ENCODE measurements around the gene KCND3. TPM values are rescaled to one million over a fixed set of nuclear protein-coding genes. Genes with fewer than 3 reads are reported as not detected.
A peak's percentile ranks its signal among the peaks of the same experiment; 100 is the strongest.

The KCND3 gene
- total RNA-seq, 2 experiments from 2014 or later = not detected

- no peak overlapping the region for H3K4me3 Mint-ChIP-seq
- no peaks in the 10 kb centered on the region for H3K4me1 Mint-ChIP-seq
- H3K9me3 Mint-ChIP-seq = no peaks in the 10 kb centered on the region
- no peak for DNase-seq
- no peaks in the 10 kb centered on the region for H3K36me3 Mint-ChIP-seq
- no peaks in the 10 kb centered on the region for H3K27me3 Mint-ChIP-seq
- no peak overlapping the region for H3K27ac Mint-ChIP-seq
These were observed 212.6 kb downstream of the KCND3 start for GRCh38 chr1:111776861-111777260.

GRCh38 chr1:111776391-111776790 lies 213.1 kb downstream of the KCND3 start:
- DNase-seq = no peak
- no peaks in the 10 kb centered on the region for H3K9me3 Mint-ChIP-seq
- H3K27ac Mint-ChIP-seq = no peak overlapping the region
- no peak overlapping the region for H3K4me3 Mint-ChIP-seq
- no peaks in the 10 kb centered on the region for H3K36me3 Mint-ChIP-seq
- no peaks in the 10 kb centered on the region for H3K27me3 Mint-ChIP-seq
- no peaks in the 10 kb centered on the region for H3K4me1 Mint-ChIP-seq

DNA sequence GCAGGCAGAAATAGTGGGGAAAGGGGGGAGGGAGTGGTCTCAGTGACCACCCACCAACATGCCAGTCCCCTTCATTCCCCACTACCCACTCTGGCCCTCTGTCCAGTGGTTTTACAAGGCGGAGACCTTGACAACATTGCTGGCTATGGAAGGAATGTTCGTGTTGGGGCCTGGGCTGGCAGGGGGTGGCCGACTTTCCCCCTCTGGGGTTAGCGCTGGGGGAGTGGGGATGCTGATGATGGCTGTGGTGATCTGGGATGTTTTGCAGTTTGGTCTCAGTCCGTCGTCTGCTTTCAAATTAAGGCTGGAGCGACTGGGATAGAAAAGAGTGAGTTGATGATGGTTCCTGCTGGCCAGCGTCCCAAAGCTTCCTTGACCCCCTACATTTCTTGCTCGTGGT lies 213.5 kb downstream of the KCND3 start:
- H3K27me3 Mint-ChIP-seq = no peaks in the 10 kb centered on the region
- no peak overlapping the region for H3K4me3 Mint-ChIP-seq
- H3K9me3 Mint-ChIP-seq = no peaks in the 10 kb centered on the region
- H3K27ac Mint-ChIP-seq = no peak overlapping the region
- H3K36me3 Mint-ChIP-seq = no peaks in the 10 kb centered on the region
- H3K4me1 Mint-ChIP-seq = peaks cover under 1% of the 10 kb centered on the region
- no peak for DNase-seq

- DNase-seq = no peak
- Mint-ChIP-seq H3K27me3 (no peaks in the 10 kb centered on the region), H3K4me1 (peaks cover 19% of the 10 kb centered on the region), H3K9me3 (no peaks in the 10 kb centered on the region), H3K36me3 (peaks cover 10% of the 10 kb centered on the region), H3K27ac (no peak overlapping the region), H3K4me3 (no peak overlapping the region)
These were observed 218.6 kb downstream of the KCND3 start for GRCh38 chr1:111770916-111771315.

- no peak overlapping the region for H3K27ac Mint-ChIP-seq
- peaks cover 18% of the 10 kb centered on the region for H3K36me3 Mint-ChIP-seq
- H3K27me3 Mint-ChIP-seq = no peaks in the 10 kb centered on the region
- H3K4me3 Mint-ChIP-seq = no peak overlapping the region
- H3K4me1 Mint-ChIP-seq = peaks cover 24% of the 10 kb centered on the region
- peak; percentile 12 for DNase-seq
- no peaks in the 10 kb centered on the region for H3K9me3 Mint-ChIP-seq
These were observed 219.8 kb downstream of the KCND3 start for GRCh38 chr1:111769517-111770146.

DNA sequence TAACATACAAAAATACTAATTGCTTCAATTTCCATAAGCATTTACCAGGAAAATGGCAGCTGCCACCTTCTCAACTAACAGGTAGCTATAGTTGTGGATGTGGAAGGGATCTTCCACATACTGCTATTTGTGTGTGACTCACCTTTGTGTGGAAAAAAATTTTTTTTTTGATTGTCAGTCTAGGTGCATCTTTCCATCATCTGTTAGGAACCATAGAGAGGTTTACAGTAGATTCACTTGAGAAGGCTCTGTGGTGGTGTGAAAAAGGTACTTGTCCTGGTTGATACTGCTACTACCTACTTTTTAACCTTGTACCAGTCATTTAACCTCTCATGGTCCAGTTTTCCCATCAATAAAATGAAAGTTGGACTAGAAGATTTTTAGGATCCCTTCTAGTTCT lies 220.8 kb downstream of the KCND3 start:
- DNase-seq = no peak
- Mint-ChIP-seq H3K36me3 (peaks cover 19% of the 10 kb centered on the region), H3K4me1 (peaks cover 25% of the 10 kb centered on the region), H3K9me3 (no peaks in the 10 kb centered on the region), H3K27ac (no peak overlapping the region), H3K4me3 (no peak overlapping the region), H3K27me3 (no peaks in the 10 kb centered on the region)

DNA sequence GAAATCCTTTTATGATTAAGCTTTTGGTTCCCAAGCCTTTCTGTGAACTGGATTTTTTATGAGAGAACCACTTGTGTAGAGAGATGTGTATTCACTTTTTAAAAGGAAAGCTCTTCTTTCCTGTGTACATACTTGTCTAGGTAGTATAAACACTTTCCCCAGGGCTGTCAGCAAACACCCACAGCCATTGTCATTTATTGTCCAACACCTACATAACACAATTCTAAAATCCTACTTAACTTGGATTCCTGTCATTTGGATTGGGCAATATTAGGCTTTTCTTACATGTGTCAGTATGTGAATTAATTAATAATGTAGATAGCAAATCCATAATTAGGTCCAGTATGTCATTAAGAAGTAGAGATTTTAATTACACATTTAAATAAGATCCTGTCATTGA lies 221.4 kb downstream of the KCND3 start:
- H3K27ac Mint-ChIP-seq = no peak overlapping the region
- H3K27me3 Mint-ChIP-seq = no peaks in the 10 kb centered on the region
- no peaks in the 10 kb centered on the region for H3K9me3 Mint-ChIP-seq
- H3K36me3 Mint-ChIP-seq = peaks cover 22% of the 10 kb centered on the region
- no peak for DNase-seq
- H3K4me3 Mint-ChIP-seq = no peak overlapping the region
- peaks cover 25% of the 10 kb centered on the region for H3K4me1 Mint-ChIP-seq

- Mint-ChIP-seq H3K27ac (no peak overlapping the region), H3K4me1 (peaks cover 26% of the 10 kb centered on the region), H3K4me3 (no peak overlapping the region), H3K9me3 (no peaks in the 10 kb centered on the region), H3K36me3 (peaks cover 35% of the 10 kb centered on the region), H3K27me3 (no peaks in the 10 kb centered on the region)
- DNase-seq = no peak
These were observed 227.1 kb downstream of the KCND3 start for GRCh38 chr1:111762332-111762731.

DNA sequence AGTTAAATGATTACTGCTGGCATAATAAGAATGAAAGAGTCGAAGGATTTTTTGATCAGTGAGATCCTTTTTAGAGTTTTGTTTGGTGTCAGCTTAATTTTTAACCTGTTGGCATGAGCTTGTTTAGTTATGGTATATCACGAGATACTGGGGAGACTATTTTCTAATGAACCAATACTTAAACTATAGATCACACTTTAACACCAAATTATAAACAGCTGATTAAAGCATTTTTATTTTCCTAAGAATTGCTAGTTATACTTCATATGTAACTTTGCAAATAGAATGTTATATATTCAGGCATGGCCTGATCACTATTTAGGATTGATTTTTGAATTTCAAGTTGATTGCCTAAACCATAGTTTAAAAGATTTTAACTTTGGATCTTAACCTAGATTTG lies 227.8 kb downstream of the KCND3 start:
- Mint-ChIP-seq H3K4me1 (peaks cover 33% of the 10 kb centered on the region), H3K9me3 (no peaks in the 10 kb centered on the region), H3K27ac (no peak overlapping the region), H3K4me3 (no peak overlapping the region), H3K36me3 (peaks cover 41% of the 10 kb centered on the region), H3K27me3 (no peaks in the 10 kb centered on the region)
- no peak for DNase-seq

GRCh38 chr1:111758373-111758772 lies 231.1 kb downstream of the KCND3 start:
- Mint-ChIP-seq H3K36me3 (peaks cover 26% of the 10 kb centered on the region), H3K9me3 (no peaks in the 10 kb centered on the region), H3K27ac (peak overlapping the region; percentile 47), H3K27me3 (no peaks in the 10 kb centered on the region), H3K4me3 (peak overlapping the region; percentile 11), H3K4me1 (peaks cover 39% of the 10 kb centered on the region)
- no peak for DNase-seq

- Mint-ChIP-seq H3K4me1 (peaks cover 37% of the 10 kb centered on the region), H3K27me3 (no peaks in the 10 kb centered on the region)
These were observed 233.3 kb downstream of the KCND3 start for GRCh38 chr1:111756124-111756513.

DNA sequence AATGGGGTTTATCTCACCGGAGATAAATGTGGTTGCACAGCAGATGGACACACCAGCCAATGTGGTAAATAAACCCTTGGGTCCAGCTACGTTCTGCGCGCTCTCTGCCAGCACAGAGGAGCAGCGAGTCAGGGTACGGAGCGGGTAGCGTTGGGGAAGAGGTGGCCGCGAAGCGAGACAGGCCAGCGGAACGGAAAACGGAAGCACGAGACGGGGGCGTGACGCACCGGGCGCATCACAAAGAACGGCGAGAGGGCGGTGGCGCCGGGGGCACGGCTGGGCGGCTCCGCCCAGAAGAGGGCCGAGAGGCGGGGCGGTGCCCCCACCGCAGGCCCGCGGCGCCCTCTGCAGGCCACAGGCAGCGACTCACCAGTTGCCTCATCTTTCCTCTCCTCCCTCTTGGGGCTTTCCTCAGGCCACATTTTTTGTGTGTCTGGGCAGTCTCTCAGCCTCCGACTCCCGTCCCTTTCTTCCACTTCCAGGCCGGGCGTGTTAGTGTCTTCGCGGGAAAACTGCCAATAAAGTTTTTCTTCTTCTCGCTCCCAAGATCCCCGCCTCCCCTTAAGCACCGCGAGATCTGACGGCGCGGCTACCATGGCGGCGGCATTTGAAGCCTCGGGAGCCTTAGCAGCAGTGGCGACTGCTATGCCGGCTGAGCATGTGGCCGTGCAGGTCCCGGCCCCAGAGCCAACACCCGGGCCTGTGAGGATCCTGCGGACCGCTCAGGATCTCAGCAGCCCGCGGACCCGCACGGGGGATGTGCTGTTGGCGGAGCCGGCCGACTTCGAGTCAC lies 233.9 kb downstream of the KCND3 start, which contains the start of gene DDX20:
Gene DDX20, plus strand, starts transcription at position 571 of the 793 bp plus-strand sequence. Its CDS starts 24 bp downstream, at position 595.
- Mint-ChIP-seq H3K4me1 (peaks cover 34% of the 10 kb centered on the region), H3K9me3 (no peaks in the 10 kb centered on the region), H3K27me3 (no peaks in the 10 kb centered on the region), H3K36me3 (peaks cover 14% of the 10 kb centered on the region), H3K4me3 (peak within 1 kb of the TSS; percentile 91), H3K27ac (peak within 1 kb of the TSS; percentile 95)
- DNase-seq = peak; percentile 95

More at GRCh38 chr1:111756124-111756513, 233.3 kb downstream of the KCND3 start:
- Mint-ChIP-seq H3K27ac (peak overlapping the region; percentile 95), H3K36me3 (peaks cover 16% of the 10 kb centered on the region), H3K9me3 (no peaks in the 10 kb centered on the region), H3K4me3 (peak overlapping the region; percentile 91)
- no peak for DNase-seq

DNA sequence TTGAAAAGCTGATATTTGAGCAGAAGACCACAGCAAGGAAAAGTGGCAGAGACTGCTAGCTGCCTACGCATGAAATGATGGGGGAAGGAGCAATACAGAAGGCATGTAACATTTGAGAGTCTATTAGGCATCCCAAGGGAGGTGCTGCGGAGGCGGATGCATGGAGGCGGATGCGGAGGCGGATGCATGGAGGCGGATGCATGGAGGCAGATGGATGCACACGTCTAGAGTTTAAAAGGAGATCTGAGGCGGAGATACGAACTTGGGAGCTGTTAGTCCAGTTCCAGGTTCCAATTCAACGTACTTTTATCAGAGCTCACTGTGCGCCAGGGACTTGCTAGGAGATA lies 234.5 kb downstream of the KCND3 start:
- Mint-ChIP-seq H3K36me3 (peaks cover 12% of the 10 kb centered on the region), H3K4me3 (peak overlapping the region; percentile 91), H3K9me3 (no peaks in the 10 kb centered on the region), H3K27ac (peak overlapping the region; percentile 95), H3K4me1 (peaks cover 31% of the 10 kb centered on the region), H3K27me3 (no peaks in the 10 kb centered on the region)
- peak; percentile 26 for DNase-seq

DNA sequence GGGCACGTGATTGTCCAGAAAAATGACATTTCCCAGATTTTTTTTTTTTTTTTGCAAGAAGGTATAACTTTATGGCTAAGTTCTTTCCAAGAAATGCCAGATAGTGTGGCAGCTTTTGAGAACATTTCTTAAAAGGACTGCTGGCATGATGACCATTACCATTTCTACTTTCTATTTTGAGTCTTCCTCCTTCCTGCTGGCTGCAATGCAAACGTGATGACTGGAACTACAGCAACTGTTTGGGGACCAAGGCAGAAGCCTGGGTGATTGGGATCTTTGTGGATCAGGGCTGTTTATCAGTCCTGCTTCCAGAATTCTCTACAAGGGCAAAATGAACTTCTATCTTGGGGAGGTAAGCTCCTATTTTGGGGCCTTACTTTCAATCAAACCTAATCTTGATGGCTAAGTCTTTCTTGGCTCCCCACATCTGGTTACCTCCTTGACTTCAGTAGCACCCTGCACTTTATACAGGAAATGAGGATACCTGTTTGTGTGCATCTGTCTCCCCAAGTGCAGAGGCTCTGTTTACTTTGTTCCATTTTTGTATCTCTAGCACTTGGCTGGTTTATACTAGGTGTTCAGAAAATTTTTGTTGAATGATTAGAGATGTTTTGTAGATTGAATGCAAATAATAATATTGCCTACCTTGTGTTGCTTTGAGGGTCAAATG lies 237.4 kb downstream of the KCND3 start:
- no peak for DNase-seq
- H3K9me3 Mint-ChIP-seq = no peaks in the 10 kb centered on the region

GRCh38 chr1:111750856-111751255 lies 238.6 kb downstream of the KCND3 start:
- Mint-ChIP-seq H3K27ac (no peak overlapping the region), H3K9me3 (no peaks in the 10 kb centered on the region)
- DNase-seq = no peak

More for the DNA sequence above, 237.4 kb downstream of the KCND3 start:
- Mint-ChIP-seq H3K36me3 (peaks cover 3% of the 10 kb centered on the region), H3K4me1 (peaks cover 15% of the 10 kb centered on the region), H3K27me3 (no peaks in the 10 kb centered on the region), H3K4me3 (no peak overlapping the region), H3K27ac (no peak overlapping the region)

More at GRCh38 chr1:111750856-111751255, 238.6 kb downstream of the KCND3 start:
- Mint-ChIP-seq H3K27me3 (no peaks in the 10 kb centered on the region), H3K4me1 (peaks cover 9% of the 10 kb centered on the region), H3K36me3 (no peaks in the 10 kb centered on the region), H3K4me3 (no peak overlapping the region)
